Measurements from ENCODE around the gene ZNF804B.

The ZNF804B gene

DNA sequence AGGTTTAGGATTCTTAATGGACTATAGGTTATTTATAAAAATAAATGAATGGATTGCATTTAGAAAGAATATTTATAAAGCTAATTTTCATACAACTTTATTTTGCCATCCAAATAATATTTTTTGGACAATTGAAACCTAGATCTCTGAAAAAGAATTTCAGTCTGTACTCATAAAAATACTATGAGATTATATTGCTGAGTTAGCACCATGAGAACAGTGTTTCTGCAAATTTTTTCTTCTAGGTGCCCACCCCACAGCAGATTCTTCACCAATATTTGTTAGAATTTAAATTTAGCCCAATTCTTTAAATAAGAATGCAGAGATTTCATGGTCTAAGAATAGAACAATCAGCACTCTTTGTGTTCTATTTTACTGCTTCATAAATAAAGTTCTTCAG, 121.6 kb downstream of the ZNF804B start:
- Mint-ChIP-seq H3K4me1 (ENCODE audit: low read depth) (no peaks in the 10 kb centered on the region), H3K27ac (no peak overlapping the region), H3K27me3 (ENCODE audit: low read depth) (no peaks in the 10 kb centered on the region), H3K4me3 (no peak overlapping the region), H3K9me3 (no peaks in the 10 kb centered on the region), H3K36me3 (ENCODE audit: low read depth) (no peaks in the 10 kb centered on the region)

DNA sequence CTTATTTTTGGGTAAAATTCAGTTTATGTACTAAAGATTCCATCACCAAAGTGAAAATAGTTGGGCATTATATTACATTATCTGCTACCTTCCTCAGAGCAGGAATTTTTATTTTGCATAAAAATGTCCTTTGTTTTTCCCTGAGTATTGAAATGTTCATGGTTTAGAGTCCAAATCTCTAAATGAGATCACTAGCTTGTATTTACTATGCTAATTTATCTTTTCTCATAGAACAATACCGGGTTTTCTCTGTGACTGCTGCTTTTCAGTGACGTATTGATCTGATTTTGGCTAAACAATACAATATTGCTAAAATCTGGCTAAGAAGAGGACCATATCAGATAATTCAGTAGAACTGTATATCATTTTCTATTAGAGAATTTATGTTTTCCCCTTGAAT, 125.6 kb downstream of the ZNF804B start:
- Mint-ChIP-seq H3K27me3 (ENCODE audit: low read depth) (no peaks in the 10 kb centered on the region), H3K4me1 (ENCODE audit: low read depth) (no peaks in the 10 kb centered on the region), H3K4me3 (no peak overlapping the region), H3K9me3 (no peaks in the 10 kb centered on the region), H3K27ac (no peak overlapping the region), H3K36me3 (ENCODE audit: low read depth) (no peaks in the 10 kb centered on the region)

DNA sequence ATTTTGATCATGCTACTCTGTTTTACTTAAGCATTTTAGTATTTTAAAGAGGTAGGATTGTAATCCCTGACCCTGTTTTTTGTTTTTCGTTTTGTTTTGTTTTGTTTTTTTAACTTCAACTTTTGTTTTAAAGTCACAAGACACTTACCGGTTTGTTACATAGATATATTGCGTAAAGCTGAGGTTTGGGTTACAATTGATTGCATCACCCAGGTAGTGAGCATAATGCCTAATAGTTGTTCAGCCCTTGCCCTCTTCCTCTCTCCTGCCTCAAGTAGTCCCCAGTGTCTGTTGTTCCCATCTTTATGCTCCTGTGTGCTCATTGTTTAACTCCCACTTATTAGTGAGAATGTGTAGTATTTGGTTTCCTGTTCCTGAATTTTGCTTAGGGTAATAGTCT, 129.2 kb downstream of the ZNF804B start:
- no peak overlapping the region for H3K4me3 Mint-ChIP-seq
- no peaks in the 10 kb centered on the region for H3K9me3 Mint-ChIP-seq
- H3K4me1 Mint-ChIP-seq (ENCODE audit: low read depth) = no peaks in the 10 kb centered on the region
- no peak overlapping the region for H3K27ac Mint-ChIP-seq
- H3K27me3 Mint-ChIP-seq (ENCODE audit: low read depth) = no peaks in the 10 kb centered on the region
- no peaks in the 10 kb centered on the region for H3K36me3 Mint-ChIP-seq (ENCODE audit: low read depth)

DNA sequence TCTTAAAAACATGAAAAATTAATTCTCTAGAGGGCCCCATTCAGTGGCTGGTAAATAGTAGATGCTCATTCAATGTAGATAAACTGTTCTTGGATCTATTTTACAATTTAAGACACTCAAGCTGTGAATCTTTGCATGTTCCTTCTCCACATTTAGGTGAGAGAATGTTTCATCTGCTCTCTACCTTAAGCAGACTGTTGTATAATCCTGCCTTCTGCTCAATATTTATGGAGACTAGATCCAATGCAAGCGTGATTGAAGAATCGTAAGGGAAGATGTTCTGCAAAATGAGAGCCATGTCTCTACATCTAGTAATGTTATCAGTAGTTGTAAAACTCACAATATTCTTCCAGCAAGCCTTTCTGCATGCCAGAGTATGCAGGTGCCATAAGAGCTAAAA, 151.0 kb downstream of the ZNF804B start:
- Mint-ChIP-seq H3K27me3 (ENCODE audit: low read depth) (no peaks in the 10 kb centered on the region), H3K36me3 (ENCODE audit: low read depth) (no peaks in the 10 kb centered on the region), H3K27ac (no peak overlapping the region), H3K4me3 (no peak overlapping the region), H3K9me3 (no peaks in the 10 kb centered on the region), H3K4me1 (ENCODE audit: low read depth) (no peaks in the 10 kb centered on the region)

DNA sequence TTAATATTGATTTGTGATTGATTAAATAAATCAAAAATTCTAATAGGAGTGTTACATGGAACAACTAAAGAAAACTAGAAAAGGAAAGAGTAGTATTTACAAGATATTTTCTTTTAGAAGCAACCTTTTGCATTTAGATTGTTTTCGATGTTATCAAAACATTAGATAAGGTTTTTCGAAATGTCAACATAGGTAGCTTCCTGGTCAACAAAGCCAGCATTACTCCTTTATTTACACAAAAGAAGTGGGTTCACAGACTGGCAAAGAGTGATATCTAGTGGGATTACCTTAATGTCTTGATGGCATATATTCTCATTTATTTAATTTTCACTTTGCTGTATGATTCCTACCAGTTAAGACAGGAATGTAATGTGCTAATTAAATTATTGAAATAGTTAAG, 153.4 kb downstream of the ZNF804B start:
- H3K27ac Mint-ChIP-seq = no peak overlapping the region
- no peaks in the 10 kb centered on the region for H3K36me3 Mint-ChIP-seq (ENCODE audit: low read depth)
- H3K4me1 Mint-ChIP-seq (ENCODE audit: low read depth) = no peaks in the 10 kb centered on the region
- no peak overlapping the region for H3K4me3 Mint-ChIP-seq
- no peaks in the 10 kb centered on the region for H3K9me3 Mint-ChIP-seq
- H3K27me3 Mint-ChIP-seq (ENCODE audit: low read depth) = no peaks in the 10 kb centered on the region

DNA sequence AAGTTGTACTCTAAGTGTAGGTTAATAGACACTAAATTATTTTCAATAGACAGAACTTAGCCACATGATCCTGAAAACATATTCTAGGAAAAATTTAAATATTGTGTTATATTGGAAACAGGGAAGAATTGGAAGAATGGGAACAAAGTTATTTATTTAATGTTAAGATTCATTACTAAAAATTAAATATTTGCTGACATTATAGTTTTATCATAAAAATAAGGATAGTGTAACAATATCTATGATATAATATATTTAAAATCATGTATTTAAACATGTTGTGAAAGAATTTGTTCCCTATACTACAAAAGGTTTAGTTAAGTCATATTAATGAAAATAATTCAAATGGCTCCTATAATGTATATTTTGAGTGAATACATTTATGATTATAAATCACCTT, 156.1 kb downstream of the ZNF804B start:
- no peaks in the 10 kb centered on the region for H3K27me3 Mint-ChIP-seq (ENCODE audit: low read depth)
- H3K4me3 Mint-ChIP-seq = no peak overlapping the region
- H3K4me1 Mint-ChIP-seq (ENCODE audit: low read depth) = no peaks in the 10 kb centered on the region
- H3K36me3 Mint-ChIP-seq (ENCODE audit: low read depth) = no peaks in the 10 kb centered on the region
- no peaks in the 10 kb centered on the region for H3K9me3 Mint-ChIP-seq
- H3K27ac Mint-ChIP-seq = no peak overlapping the region

DNA sequence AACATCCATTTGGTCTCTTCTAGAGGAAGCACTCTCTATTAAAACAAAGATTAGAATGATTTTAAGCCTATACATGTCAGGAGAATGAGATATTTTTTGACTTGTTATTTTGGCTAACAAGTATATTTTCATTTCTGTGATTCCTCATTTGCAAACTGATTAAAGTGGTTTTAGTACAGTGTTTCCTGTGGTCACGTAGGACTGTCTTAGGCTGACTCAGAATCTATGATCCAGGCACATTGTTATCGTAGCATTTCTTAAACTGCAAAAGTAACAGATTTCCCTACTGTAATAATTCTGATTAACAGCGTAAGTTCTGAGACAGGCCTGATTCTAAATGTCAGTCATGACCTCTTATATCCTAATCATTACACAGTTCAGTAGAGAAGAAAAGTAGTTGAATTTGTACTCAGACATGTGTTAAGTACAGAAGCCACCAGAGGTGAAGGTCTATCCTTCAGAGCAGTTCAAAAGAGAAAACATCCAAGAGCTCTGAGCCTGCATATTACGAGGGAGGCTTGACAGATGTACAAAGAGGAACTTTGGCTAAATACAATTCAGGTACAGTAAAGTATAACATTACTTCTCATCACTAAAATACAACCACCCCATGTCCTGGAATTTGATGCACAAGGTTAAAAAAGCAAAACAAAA, 160.1 kb downstream of the ZNF804B start:
- Mint-ChIP-seq H3K4me1 (ENCODE audit: low read depth) (no peaks in the 10 kb centered on the region), H3K4me3 (no peak overlapping the region), H3K36me3 (ENCODE audit: low read depth) (no peaks in the 10 kb centered on the region), H3K27me3 (ENCODE audit: low read depth) (no peaks in the 10 kb centered on the region), H3K9me3 (no peaks in the 10 kb centered on the region), H3K27ac (no peak overlapping the region)

DNA sequence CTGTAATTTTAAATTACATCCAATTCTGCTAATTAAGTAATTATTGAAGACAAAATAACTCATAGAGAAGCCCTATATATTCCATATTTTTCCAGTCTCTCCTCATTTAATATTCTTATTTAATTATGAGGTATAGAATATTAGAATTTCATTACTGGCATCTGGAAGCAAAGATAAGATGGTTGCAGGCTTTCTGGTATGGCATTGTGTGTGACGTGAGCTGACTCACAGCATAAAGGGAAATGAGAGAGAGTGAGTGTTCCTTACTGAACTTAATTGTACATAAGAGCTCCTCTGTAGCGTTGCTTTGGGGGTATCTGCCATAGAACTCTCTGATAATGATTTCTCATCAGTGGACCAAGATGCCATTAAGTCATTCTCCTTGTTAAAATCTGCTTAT, 163.4 kb downstream of the ZNF804B start:
- H3K9me3 Mint-ChIP-seq = no peaks in the 10 kb centered on the region
- no peaks in the 10 kb centered on the region for H3K27me3 Mint-ChIP-seq (ENCODE audit: low read depth)
- no peaks in the 10 kb centered on the region for H3K4me1 Mint-ChIP-seq (ENCODE audit: low read depth)
- no peak overlapping the region for H3K27ac Mint-ChIP-seq
- no peaks in the 10 kb centered on the region for H3K36me3 Mint-ChIP-seq (ENCODE audit: low read depth)
- H3K4me3 Mint-ChIP-seq = no peak overlapping the region

DNA sequence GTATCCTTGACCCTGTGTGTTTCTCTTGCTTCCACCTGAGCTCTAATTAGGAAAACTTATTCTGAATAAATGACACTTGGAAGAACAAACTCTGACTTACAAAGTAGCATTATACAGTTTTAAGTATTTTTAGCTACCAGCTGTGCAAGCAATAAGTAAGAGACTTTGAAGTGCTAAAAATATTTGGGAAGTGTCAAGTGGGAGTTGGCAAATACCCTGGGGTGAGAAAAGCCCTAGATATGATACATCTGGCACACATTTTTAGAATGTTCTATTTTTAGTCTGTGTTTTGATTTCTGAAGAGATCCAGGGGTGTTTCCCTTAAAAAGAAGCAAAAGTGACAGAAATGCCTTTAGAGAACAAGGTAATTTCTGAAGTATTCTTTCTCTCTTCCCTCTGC, 168.8 kb downstream of the ZNF804B start:
- Mint-ChIP-seq H3K9me3 (no peaks in the 10 kb centered on the region), H3K4me1 (ENCODE audit: low read depth) (no peaks in the 10 kb centered on the region), H3K27me3 (ENCODE audit: low read depth) (no peaks in the 10 kb centered on the region), H3K36me3 (ENCODE audit: low read depth) (no peaks in the 10 kb centered on the region), H3K4me3 (no peak overlapping the region), H3K27ac (no peak overlapping the region)

DNA sequence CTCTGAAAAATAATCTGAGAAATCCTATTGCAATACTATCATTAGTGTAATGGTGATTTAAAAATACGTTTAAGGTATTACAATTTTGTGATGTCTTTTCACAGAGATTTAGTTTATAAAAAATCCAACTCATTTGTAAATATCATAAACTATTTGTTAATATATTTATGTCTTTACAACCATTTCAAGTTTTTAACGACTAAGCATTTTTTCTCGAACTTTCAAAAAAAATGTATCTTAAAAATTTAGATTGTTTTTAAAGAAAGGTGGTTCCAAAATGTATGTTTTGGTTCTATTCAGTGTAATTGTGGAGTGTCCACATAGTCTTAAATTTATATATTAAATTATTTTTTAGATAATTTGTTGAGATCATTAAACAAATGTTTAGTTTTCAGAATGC, 170.2 kb downstream of the ZNF804B start:
- H3K36me3 Mint-ChIP-seq (ENCODE audit: low read depth) = no peaks in the 10 kb centered on the region
- H3K27me3 Mint-ChIP-seq (ENCODE audit: low read depth) = no peaks in the 10 kb centered on the region
- no peaks in the 10 kb centered on the region for H3K4me1 Mint-ChIP-seq (ENCODE audit: low read depth)
- no peak overlapping the region for H3K4me3 Mint-ChIP-seq
- no peaks in the 10 kb centered on the region for H3K9me3 Mint-ChIP-seq
- no peak overlapping the region for H3K27ac Mint-ChIP-seq

DNA sequence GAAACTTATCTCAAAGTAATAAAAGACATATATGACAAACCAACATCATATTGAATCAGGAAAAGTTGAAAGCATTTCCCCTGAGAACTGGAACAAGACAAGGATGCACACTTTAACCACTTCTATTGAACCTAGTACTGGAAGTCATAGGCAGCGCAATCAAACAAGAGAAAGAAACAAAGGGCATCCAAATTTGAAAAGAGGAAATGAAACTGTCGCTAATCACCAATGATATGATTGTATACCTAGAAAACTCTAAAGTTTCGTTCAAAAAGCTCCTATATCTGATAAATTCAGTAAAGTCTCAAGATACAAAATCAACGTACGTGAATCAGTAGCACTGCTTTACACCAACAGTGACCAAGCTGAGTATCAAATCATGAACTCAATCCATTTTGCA, 173.8 kb downstream of the ZNF804B start:
- Mint-ChIP-seq H3K4me3 (no peak overlapping the region), H3K27ac (no peak overlapping the region), H3K4me1 (ENCODE audit: low read depth) (no peaks in the 10 kb centered on the region), H3K27me3 (ENCODE audit: low read depth) (no peaks in the 10 kb centered on the region), H3K36me3 (ENCODE audit: low read depth) (no peaks in the 10 kb centered on the region), H3K9me3 (no peaks in the 10 kb centered on the region)

DNA sequence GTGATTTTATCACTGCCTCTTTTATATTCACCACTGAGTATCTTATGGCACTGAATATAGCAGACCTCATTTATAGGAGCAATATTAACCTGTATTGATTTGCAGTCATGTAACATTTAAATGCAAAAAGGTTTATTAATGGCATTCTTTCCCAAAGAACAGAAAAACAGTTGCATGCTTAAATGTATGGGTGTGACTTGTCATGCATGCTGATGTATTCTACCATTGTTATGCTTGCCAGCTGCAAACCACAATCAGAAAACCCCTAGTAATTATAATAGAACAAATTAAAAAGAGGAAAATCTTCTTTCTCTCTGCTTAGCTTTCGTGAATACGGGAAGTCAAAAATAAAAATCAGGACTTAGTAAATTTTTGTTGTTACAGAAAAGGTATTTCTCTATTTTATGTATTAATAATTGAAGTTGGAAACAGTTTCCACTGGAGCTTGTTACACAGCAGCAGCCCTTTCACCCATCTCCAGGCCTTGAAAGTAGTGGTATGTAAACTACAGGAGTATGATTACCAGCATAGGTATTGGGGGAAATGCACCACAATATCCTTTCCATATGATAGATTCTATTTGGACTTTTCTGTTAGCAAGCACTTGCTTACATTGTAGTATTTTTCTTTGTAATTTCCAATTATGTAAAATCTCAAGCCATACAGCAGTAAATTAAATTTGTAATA, 183.5 kb downstream of the ZNF804B start:
- Mint-ChIP-seq H3K4me3 (no peak overlapping the region), H3K9me3 (no peaks in the 10 kb centered on the region), H3K27ac (no peak overlapping the region), H3K4me1 (ENCODE audit: low read depth) (no peaks in the 10 kb centered on the region), H3K27me3 (ENCODE audit: low read depth) (no peaks in the 10 kb centered on the region), H3K36me3 (ENCODE audit: low read depth) (no peaks in the 10 kb centered on the region)

DNA sequence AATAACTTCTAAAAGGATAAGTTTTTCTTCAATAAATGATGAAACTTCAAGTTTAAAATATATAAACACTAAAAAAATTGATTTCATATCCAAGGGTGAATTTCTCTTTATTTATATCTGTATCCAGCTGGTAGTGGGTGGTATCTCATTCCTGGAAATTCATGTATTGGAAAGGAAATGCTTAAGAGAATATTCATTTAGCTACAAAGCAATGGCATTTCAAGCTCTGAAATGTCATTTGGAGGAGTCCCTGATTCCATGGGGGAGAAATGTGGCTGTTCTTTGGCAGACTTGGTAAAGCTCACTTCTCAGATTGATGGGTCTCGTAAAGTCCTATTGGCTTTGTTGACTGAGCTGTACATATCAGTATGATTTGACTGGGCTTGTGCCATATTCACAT, 192.3 kb downstream of the ZNF804B start:
- Mint-ChIP-seq H3K36me3 (ENCODE audit: low read depth) (no peaks in the 10 kb centered on the region), H3K27me3 (ENCODE audit: low read depth) (no peaks in the 10 kb centered on the region), H3K4me1 (ENCODE audit: low read depth) (no peaks in the 10 kb centered on the region), H3K27ac (no peak overlapping the region), H3K4me3 (no peak overlapping the region), H3K9me3 (no peaks in the 10 kb centered on the region)

DNA sequence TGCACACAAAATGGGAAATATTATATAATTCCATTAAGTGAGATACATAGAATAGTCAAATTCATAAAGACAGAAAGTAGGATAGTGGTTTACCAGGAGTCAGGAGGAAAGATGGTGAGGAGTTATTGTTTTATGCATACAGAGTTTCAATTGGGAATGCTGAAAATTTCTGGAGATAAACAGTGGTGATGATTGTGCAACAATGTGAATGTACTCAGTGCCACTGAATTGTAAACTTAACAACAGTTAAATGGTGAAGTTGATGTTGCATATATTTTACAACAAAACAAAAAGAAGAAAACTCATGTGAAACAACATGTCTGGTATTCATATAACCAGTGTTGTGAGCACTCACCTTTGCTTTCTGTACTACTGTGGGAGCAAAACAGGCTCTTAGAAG, 204.9 kb downstream of the ZNF804B start:
- no peaks in the 10 kb centered on the region for H3K9me3 Mint-ChIP-seq
- H3K27me3 Mint-ChIP-seq (ENCODE audit: low read depth) = no peaks in the 10 kb centered on the region
- no peak overlapping the region for H3K27ac Mint-ChIP-seq
- no peaks in the 10 kb centered on the region for H3K4me1 Mint-ChIP-seq (ENCODE audit: low read depth)
- no peak overlapping the region for H3K4me3 Mint-ChIP-seq
- no peaks in the 10 kb centered on the region for H3K36me3 Mint-ChIP-seq (ENCODE audit: low read depth)

DNA sequence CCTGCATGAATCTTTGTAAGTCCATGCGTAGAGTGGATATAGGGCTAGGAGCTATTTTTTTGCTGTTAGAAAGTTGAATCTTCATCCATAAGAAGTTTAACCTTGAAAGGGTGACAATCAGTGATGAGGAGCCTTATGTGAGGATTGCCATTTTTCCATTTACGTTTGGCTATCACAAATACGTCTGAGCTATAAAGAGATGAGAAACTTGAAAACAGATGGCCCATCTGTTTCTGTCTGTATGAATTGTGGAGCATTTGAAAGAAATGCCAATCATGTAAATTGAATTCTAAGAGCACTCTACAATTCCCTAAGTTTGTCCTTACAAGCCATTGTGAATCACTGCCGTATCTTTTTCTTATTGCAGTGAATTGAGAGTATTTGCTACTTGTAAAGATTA, 205.9 kb downstream of the ZNF804B start:
- H3K27me3 Mint-ChIP-seq (ENCODE audit: low read depth) = no peaks in the 10 kb centered on the region
- no peaks in the 10 kb centered on the region for H3K36me3 Mint-ChIP-seq (ENCODE audit: low read depth)
- H3K27ac Mint-ChIP-seq = no peak overlapping the region
- H3K4me1 Mint-ChIP-seq (ENCODE audit: low read depth) = no peaks in the 10 kb centered on the region
- H3K4me3 Mint-ChIP-seq = no peak overlapping the region
- H3K9me3 Mint-ChIP-seq = no peaks in the 10 kb centered on the region

DNA sequence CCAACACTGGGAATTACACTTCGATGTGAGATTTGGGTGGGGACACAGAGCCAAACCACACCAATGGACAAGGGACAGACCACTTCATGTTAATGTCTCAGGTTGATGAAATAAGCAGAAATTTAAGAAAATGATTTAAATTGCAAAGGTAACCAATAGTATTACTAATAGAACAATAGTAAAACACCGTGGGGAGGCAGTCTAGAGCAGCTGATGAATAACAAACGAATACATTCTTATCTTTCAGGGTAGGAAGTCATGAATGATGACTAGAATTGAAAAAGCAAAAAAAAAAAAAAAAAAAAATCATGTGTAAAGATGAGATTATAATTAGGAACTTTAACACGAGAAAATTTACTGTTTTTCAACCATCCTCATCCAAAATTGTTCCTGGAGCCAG, 207.9 kb downstream of the ZNF804B start:
- no peaks in the 10 kb centered on the region for H3K27me3 Mint-ChIP-seq (ENCODE audit: low read depth)
- H3K4me3 Mint-ChIP-seq = no peak overlapping the region
- H3K27ac Mint-ChIP-seq = no peak overlapping the region
- no peaks in the 10 kb centered on the region for H3K36me3 Mint-ChIP-seq (ENCODE audit: low read depth)
- no peaks in the 10 kb centered on the region for H3K4me1 Mint-ChIP-seq (ENCODE audit: low read depth)
- H3K9me3 Mint-ChIP-seq = no peaks in the 10 kb centered on the region

Data from T-helper 1 cell treated with Interleukin-12 subunit alpha and Interleukin-12 subunit beta and Interleukin-4 antibody, amounts not matched to agents 30 μg/mL and 1 μg/mL, for 36 hours (primary cell).